ENCODE data around the gene C1orf35.

GRCh38 chr1:228058172-228058948 lies 44.8 kb downstream of the C1orf35 start:
- TF ChIP-seq, protein P1, sequence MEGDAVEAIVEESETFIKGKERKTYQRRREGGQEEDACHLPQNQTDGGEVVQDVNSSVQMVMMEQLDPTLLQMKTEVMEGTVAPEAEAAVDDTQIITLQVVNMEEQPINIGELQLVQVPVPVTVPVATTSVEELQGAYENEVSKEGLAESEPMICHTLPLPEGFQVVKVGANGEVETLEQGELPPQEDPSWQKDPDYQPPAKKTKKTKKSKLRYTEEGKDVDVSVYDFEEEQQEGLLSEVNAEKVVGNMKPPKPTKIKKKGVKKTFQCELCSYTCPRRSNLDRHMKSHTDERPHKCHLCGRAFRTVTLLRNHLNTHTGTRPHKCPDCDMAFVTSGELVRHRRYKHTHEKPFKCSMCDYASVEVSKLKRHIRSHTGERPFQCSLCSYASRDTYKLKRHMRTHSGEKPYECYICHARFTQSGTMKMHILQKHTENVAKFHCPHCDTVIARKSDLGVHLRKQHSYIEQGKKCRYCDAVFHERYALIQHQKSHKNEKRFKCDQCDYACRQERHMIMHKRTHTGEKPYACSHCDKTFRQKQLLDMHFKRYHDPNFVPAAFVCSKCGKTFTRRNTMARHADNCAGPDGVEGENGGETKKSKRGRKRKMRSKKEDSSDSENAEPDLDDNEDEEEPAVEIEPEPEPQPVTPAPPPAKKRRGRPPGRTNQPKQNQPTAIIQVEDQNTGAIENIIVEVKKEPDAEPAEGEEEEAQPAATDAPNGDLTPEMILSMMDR (IDR thresholded peaks at IDR 0.05) = no peak
- TF ChIP-seq POLR2A (IDR thresholded peaks at IDR 0.05) = no peak
